Prostate gland (tissue), 2 donors: ENCODE results near the gene FBXO42.

ENCODE experiments used
- CTCF ChIP-seq, 4 experiments: fragments of 200-600 bp in 2 of 4; fragments of 450-650 bp in 2 of 4; sonication (generic) in 2 of 4; IDR thresholded peaks; 1 replicate in 3 of 4; 2 replicates in 1 of 4; pipeline ENCODE4 v1.5.1; 2016 to 2019; ENCODE audit warnings: antibody characterized with exemption in 4 of 4, mild to moderate bottlenecking in 2 of 4, moderate library complexity in 2 of 4
- POLR2A ChIP-seq: fragments of 450-650 bp; IDR thresholded peaks from one replicate; pipeline ENCODE4 v1.6.1; 2016; ENCODE audit warnings: antibody characterized with exemption, mild to moderate bottlenecking
- POLR2AphosphoS5 ChIP-seq: sonication (generic); formaldehyde crosslinking; IDR thresholded peaks from one replicate; pipeline ENCODE4 v1.6.1; 2017; ENCODE audit warnings: antibody characterized with exemption

- TF ChIP-seq POLR2A = no peak
- TF ChIP-seq CTCF (IDR thresholded peaks at IDR 0.05) = no peak
- TF ChIP-seq POLR2AphosphoS5 = no peak
These were observed 121.5 kb downstream of the FBXO42 start for GRCh38 chr1:16230744-16231143.
